WTC11 (cell line): Measurements from ENCODE around the gene LPGAT1. TPM values are rescaled to one million over a fixed set of nuclear protein-coding genes. Genes with fewer than 3 reads are reported as not detected.
A peak's percentile ranks its signal among the peaks of the same experiment; 100 is the strongest.

Source experiments
- ATAC-seq: fragments of 200-7000 bp; cut with Tn5 transposase; 2 replicates; pipeline ENCODE4 v1.10.0; 2021; ENCODE audit warnings: mild to moderate bottlenecking, moderate library complexity
- CTCF ChIA-PET: fragments of 300-600 bp; sonication (Branson Sonifier 250); formaldehyde crosslinking; loops from one replicate; lab custom pipeline; 2021; ENCODE audit warnings: antibody characterized with exemption; lab: Charles Lee
- POLR2A ChIA-PET: fragments of 350-600 bp; sonication (Branson Sonifier 250); formaldehyde crosslinking; loops from one replicate; lab custom pipeline; 2021; ENCODE audit warnings: antibody characterized with exemption; lab: Charles Lee
- DNase-seq: peaks from one replicate; pipeline ENCODE4 v3.0.0; 2021; ENCODE audit warnings: low spot score
- H3K27ac Mint-ChIP-seq: 2 replicates; pipeline ENCODE4 v1.8.0; 2021; ENCODE audit warnings: mixed read lengths
- H3K27me3 Mint-ChIP-seq: 2 replicates; pipeline ENCODE4 v1.8.0; 2021; ENCODE audit warnings: low read depth, mild to moderate bottlenecking, moderate library complexity, mixed read lengths
- H3K36me3 Mint-ChIP-seq: 2 replicates; pipeline ENCODE4 v1.8.0; 2021; ENCODE audit warnings: mixed read lengths
- H3K4me1 Mint-ChIP-seq: 2 replicates; pipeline ENCODE4 v1.8.0; 2022; ENCODE audit warnings: mixed read lengths
- H3K4me3 Mint-ChIP-seq: 2 replicates; pipeline ENCODE4 v1.8.0; 2021; ENCODE audit warnings: mild to moderate bottlenecking, moderate library complexity, mixed read lengths
- H3K9me3 Mint-ChIP-seq: 2 replicates; pipeline ENCODE4 v1.8.0; 2021; ENCODE audit warnings: mixed read lengths
- CTCF ChIP-seq: fragments of 200-600 bp; IDR thresholded peaks from 2 replicates; pipeline ENCODE4 v1.8.0; 2022; ENCODE audit warnings: antibody characterized with exemption
- E2F1 ChIP-seq: sonication (generic); formaldehyde crosslinking; IDR thresholded peaks from 2 replicates; pipeline ENCODE4 v1.8.0; 2022; ENCODE audit warnings: mild to moderate bottlenecking, missing genetic modification reagents
- ETV6 ChIP-seq: sonication (generic); formaldehyde crosslinking; IDR thresholded peaks from 2 replicates; pipeline ENCODE4 v1.8.1; 2022; ENCODE audit warnings: mild to moderate bottlenecking, missing genetic modification reagents
- MAX ChIP-seq: sonication (generic); formaldehyde crosslinking; IDR thresholded peaks from 2 replicates; pipeline ENCODE4 v1.8.0; 2022; ENCODE audit warnings: mild to moderate bottlenecking, missing genetic modification reagents
- OVOL2 ChIP-seq: fragments of 250-450 bp; sonication (Bioruptor Pico); IDR thresholded peaks from 2 replicates; pipeline ENCODE4 v1.9.0; 2021; ENCODE audit warnings: mild to moderate bottlenecking, borderline replicate concordance
- PRDM15 ChIP-seq: sonication (generic); formaldehyde crosslinking; IDR thresholded peaks from 2 replicates; pipeline ENCODE4 v1.8.0; 2022; ENCODE audit warnings: missing genetic modification reagents
- SP1 ChIP-seq: sonication (generic); formaldehyde crosslinking; conservative IDR thresholded peaks from 2 replicates; pipeline ENCODE4 v1.8.1; 2022; ENCODE audit warnings: missing genetic modification reagents
- TEAD4 ChIP-seq: sonication (generic); formaldehyde crosslinking; IDR thresholded peaks from 2 replicates; pipeline ENCODE4 v1.8.0; 2022; ENCODE audit warnings: mild to moderate bottlenecking, missing genetic modification reagents
- ZNF232 ChIP-seq: sonication (generic); formaldehyde crosslinking; IDR thresholded peaks from 2 replicates; pipeline ENCODE4 v1.8.0; 2022; ENCODE audit warnings: mild to moderate bottlenecking, missing genetic modification reagents
- ZNF423 ChIP-seq: fragments of 250-450 bp; sonication (Bioruptor Pico); IDR thresholded peaks from 2 replicates; pipeline ENCODE4 v2.1.2; 2022; ENCODE audit warnings: mild to moderate bottlenecking, moderate library complexity
- total RNA-seq: library from RNA; stranded (reverse); gene quantifications from 3 replicates; pipeline ENCODE4 v1.2.3, GENCODE V29; 2021
- TF ChIP-seq, protein P1 (sequence below): sonication (generic); formaldehyde crosslinking; IDR thresholded peaks from 2 replicates; pipeline ENCODE4 v1.8.1; 2022; ENCODE audit warnings: low read depth, missing genetic modification reagents, borderline replicate concordance
- TF ChIP-seq, protein P2 (sequence below): sonication (generic); formaldehyde crosslinking; IDR thresholded peaks from 2 replicates; pipeline ENCODE4 v1.8.1; 2022; ENCODE audit warnings: mild to moderate bottlenecking, missing genetic modification reagents, moderate library complexity, borderline replicate concordance
- TF ChIP-seq, protein P3 (sequence below): sonication (generic); formaldehyde crosslinking; conservative IDR thresholded peaks from 2 replicates; pipeline ENCODE4 v1.8.1; 2023; ENCODE audit warnings: mild to moderate bottlenecking, low read depth, missing genetic modification reagents, moderate library complexity
- TF ChIP-seq, protein P4 (sequence below): sonication (generic); formaldehyde crosslinking; IDR thresholded peaks from 2 replicates; pipeline ENCODE4 v1.8.1; 2023; ENCODE audit warnings: mild to moderate bottlenecking, moderate library complexity, missing genetic modification reagents
- TF ChIP-seq, protein P5 (sequence below): sonication (generic); formaldehyde crosslinking; conservative IDR thresholded peaks from 2 replicates; pipeline ENCODE4 v1.8.1; 2022; ENCODE audit warnings: mild to moderate bottlenecking, missing genetic modification reagents

Gene LPGAT1
- total RNA-seq, 1 experiment from 2014 or later: 15.1 TPM

DNA sequence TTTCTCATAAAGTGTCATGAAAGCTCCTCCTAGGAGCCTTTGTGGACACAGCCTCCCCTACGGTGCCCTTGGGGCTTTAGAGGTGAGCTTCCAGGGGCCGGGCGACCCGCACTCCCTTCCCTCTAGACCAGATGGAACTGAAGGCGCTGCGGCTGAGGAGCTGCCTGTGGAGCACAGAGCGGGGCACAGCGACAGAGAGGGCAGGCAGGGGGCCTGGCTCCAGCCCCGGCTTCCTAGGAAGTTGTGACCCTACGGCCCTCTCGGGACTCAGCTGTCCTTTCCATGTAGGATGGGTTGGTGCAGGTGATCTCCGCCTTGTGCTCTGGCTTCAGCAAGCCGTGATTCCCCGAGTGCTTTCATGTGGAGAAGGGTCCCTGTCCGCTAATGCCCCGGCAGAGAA is 131.5 kb downstream of the LPGAT1 start:
- H3K4me1 Mint-ChIP-seq: peaks cover 7% of the 10 kb centered on the region
- H3K27ac Mint-ChIP-seq: no peak overlapping the region
- H3K4me3 Mint-ChIP-seq: peak overlapping the region; percentile 80
- no peaks in the 10 kb centered on the region for H3K9me3 Mint-ChIP-seq
- H3K36me3 Mint-ChIP-seq: no peaks in the 10 kb centered on the region
- peaks cover 31% of the 10 kb centered on the region for H3K27me3 Mint-ChIP-seq
- no peak for TF ChIP-seq E2F1 (CRISPR knock-in tag)
- TF ChIP-seq, protein P1, sequence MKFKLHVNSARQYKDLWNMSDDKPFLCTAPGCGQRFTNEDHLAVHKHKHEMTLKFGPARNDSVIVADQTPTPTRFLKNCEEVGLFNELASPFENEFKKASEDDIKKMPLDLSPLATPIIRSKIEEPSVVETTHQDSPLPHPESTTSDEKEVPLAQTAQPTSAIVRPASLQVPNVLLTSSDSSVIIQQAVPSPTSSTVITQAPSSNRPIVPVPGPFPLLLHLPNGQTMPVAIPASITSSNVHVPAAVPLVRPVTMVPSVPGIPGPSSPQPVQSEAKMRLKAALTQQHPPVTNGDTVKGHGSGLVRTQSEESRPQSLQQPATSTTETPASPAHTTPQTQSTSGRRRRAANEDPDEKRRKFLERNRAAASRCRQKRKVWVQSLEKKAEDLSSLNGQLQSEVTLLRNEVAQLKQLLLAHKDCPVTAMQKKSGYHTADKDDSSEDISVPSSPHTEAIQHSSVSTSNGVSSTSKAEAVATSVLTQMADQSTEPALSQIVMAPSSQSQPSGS (CRISPR knock-in tag): no peak
- TF ChIP-seq, protein P2, sequence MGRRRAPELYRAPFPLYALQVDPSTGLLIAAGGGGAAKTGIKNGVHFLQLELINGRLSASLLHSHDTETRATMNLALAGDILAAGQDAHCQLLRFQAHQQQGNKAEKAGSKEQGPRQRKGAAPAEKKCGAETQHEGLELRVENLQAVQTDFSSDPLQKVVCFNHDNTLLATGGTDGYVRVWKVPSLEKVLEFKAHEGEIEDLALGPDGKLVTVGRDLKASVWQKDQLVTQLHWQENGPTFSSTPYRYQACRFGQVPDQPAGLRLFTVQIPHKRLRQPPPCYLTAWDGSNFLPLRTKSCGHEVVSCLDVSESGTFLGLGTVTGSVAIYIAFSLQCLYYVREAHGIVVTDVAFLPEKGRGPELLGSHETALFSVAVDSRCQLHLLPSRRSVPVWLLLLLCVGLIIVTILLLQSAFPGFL (CRISPR knock-in tag): no peak
- TF ChIP-seq, protein P3, sequence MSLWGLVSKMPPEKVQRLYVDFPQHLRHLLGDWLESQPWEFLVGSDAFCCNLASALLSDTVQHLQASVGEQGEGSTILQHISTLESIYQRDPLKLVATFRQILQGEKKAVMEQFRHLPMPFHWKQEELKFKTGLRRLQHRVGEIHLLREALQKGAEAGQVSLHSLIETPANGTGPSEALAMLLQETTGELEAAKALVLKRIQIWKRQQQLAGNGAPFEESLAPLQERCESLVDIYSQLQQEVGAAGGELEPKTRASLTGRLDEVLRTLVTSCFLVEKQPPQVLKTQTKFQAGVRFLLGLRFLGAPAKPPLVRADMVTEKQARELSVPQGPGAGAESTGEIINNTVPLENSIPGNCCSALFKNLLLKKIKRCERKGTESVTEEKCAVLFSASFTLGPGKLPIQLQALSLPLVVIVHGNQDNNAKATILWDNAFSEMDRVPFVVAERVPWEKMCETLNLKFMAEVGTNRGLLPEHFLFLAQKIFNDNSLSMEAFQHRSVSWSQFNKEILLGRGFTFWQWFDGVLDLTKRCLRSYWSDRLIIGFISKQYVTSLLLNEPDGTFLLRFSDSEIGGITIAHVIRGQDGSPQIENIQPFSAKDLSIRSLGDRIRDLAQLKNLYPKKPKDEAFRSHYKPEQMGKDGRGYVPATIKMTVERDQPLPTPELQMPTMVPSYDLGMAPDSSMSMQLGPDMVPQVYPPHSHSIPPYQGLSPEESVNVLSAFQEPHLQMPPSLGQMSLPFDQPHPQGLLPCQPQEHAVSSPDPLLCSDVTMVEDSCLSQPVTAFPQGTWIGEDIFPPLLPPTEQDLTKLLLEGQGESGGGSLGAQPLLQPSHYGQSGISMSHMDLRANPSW: no peak
- TF ChIP-seq PRDM15 (CRISPR knock-in tag): no peak
- POLR2A ChIA-PET: interaction anchor here (0.5 to 1.9 kb wide), 4 partner anchors 26 to 336 kb away, joined by 3 to 6 read pairs (median 4); partner anchors contain the start of genes DTL and INTS7
- CTCF ChIA-PET: interaction anchor here (0.5 to 2.8 kb wide), 53 partner anchors 9 to 1526 kb away, joined by 3 to 58 read pairs (median 4); partner anchors contain the start of genes DTL, INTS7, NEK2 and PACC1
- ATAC-seq: peak; percentile 69
- peak; percentile 35 for DNase-seq

- ChIA-PET POLR2A (interaction anchor here (0.5 to 1.9 kb wide), 4 partner anchors 26 to 337 kb away, joined by 3 to 6 read pairs (median 4); partner anchors contain the start of genes DTL and INTS7), CTCF (interaction anchor here (0.6 to 2.8 kb wide), 55 partner anchors 8 to 1525 kb away, joined by 3 to 58 read pairs (median 4); partner anchors contain the start of genes DTL, INTS7, NEK2 and PACC1)
- H3K36me3 Mint-ChIP-seq: no peaks in the 10 kb centered on the region
- H3K4me1 Mint-ChIP-seq: peaks cover 4% of the 10 kb centered on the region; the same call in 1 of the 2 replicates
- DNase-seq (peak; percentile 91), ATAC-seq (peak; percentile 95)
- peak overlapping the region; percentile 80 for H3K4me3 Mint-ChIP-seq
- TF ChIP-seq OVOL2 (CRISPR knock-in tag) (no peak), MAX (CRISPR knock-in tag) (0 out of 2 replicates have a peak, but pooled peaks have one; percentile 31), ZNF232 (CRISPR knock-in tag) (no peak), ZNF423 (peak; percentile 25; the same call in 1 of the 2 replicates), ETV6 (CRISPR knock-in tag) (no peak), SP1 (CRISPR knock-in tag) (0 out of 2 replicates have a peak, but pooled peaks have one; percentile 47), TEAD4 (CRISPR knock-in tag) (no peak), CTCF (peak; percentile 99)
- TF ChIP-seq, protein P4, sequence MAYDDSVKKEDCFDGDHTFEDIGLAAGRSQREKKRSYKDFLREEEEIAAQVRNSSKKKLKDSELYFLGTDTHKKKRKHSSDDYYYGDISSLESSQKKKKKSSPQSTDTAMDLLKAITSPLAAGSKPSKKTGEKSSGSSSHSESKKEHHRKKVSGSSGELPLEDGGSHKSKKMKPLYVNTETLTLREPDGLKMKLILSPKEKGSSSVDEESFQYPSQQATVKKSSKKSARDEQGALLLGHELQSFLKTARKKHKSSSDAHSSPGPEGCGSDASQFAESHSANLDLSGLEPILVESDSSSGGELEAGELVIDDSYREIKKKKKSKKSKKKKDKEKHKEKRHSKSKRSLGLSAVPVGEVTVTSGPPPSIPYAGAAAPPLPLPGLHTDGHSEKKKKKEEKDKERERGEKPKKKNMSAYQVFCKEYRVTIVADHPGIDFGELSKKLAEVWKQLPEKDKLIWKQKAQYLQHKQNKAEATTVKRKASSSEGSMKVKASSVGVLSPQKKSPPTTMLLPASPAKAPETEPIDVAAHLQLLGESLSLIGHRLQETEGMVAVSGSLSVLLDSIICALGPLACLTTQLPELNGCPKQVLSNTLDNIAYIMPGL (CRISPR knock-in tag): peak; percentile 70; the same call in 1 of the 2 replicates
- TF ChIP-seq, protein P5, sequence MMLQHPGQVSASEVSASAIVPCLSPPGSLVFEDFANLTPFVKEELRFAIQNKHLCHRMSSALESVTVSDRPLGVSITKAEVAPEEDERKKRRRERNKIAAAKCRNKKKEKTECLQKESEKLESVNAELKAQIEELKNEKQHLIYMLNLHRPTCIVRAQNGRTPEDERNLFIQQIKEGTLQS: no peak
- H3K27me3 Mint-ChIP-seq: peaks cover 31% of the 10 kb centered on the region
- H3K9me3 Mint-ChIP-seq: no peaks in the 10 kb centered on the region
- no peak overlapping the region for H3K27ac Mint-ChIP-seq
These were observed 132.2 kb downstream of the LPGAT1 start for GRCh38 chr1:211698161-211699026.
